Right cardiac atrium (tissue), 5 donors: Measurements from ENCODE around the gene PAQR7. TPM values are rescaled to one million over a fixed set of nuclear protein-coding genes. Genes with fewer than 3 reads are reported as not detected.

Source experiments
- ATAC-seq, 2 donors: fragments of 200-7000 bp; cut with Tn5 transposase; one replicate each; pipeline versions ENCODE4 v1.8.0 to v1.9.1; 2020; ENCODE audit warnings: moderate library complexity in 2 of 2, mild to moderate bottlenecking in 1 of 2
- DNase-seq, 3 donors: peaks; one replicate each; pipeline ENCODE4 v3.0.0-alpha.2; 2020
- H3K27ac ChIP-seq: one replicate; pipeline ENCODE4 v1.5.1; 2013; ENCODE audit warnings: mild to moderate bottlenecking, low read length, control low read depth, moderate library complexity
- H3K27me3 ChIP-seq: one replicate; pipeline ENCODE4 v1.6.1; 2013; ENCODE audit not compliant: control insufficient read depth, insufficient read depth
- H3K4me1 ChIP-seq: one replicate; pipeline ENCODE4 v1.6.1; 2013; ENCODE audit warnings: low read length; ENCODE audit not compliant: control insufficient read depth, insufficient read depth
- H3K4me3 ChIP-seq: one replicate; pipeline ENCODE4 v1.5.1; 2013; ENCODE audit warnings: low read length, control low read depth
- H3K9me3 ChIP-seq: one replicate; pipeline ENCODE4 v1.6.1; 2013; ENCODE audit warnings: low read length; ENCODE audit not compliant: control insufficient read depth
- WGBS: extraction: QIAGEN DNeasy Blood & Tissue Kit; methylation state at CpG from one replicate; pipeline ENCODE4 v1.1.7; 2013; 5-methylcytosine and 5-hydroxymethylcytosine counted together
- intact Hi-C, 4 donors: fragments of 100-400 bp; cut with DNase I; formaldehyde crosslinking; loops; one replicate each; pipeline versions ENCODE4 v1.11.0 to v1.14.0; 2022 to 2023
- long read RNA-seq, 4 donors: library from polyadenylated mRNA; unstranded; transcript quantifications; one replicate each; pipeline ENCODE4 v2.0.0, GENCODE V29; 2020 to 2021
- polyA plus RNA-seq: library from polyadenylated mRNA; stranded (reverse); fragments of 200-250 nt; gene quantifications from one replicate; pipeline ENCODE4 v1.2.3, GENCODE V29; 2013
- total RNA-seq, 4 donors: library from RNA; stranded (reverse); fragmentation: NEBNext Ultra II Directional; extraction: Animal tissue kit (Norgen Biotek cat#: 25700); gene quantifications; one replicate each; pipeline ENCODE4 v1.2.1, GENCODE V29; 2021
- donor health status: healthy with polysubstance abuse.
- donor health status: DM: no; HTN: yes; CAD: no.
- donor health status: DM: no; HTN: no; CAD: no.
- donor health status: DM: no; HTN: yes; CAD: no; lungs with severe emphysema.
- donor health status: DM: yes; HTN: yes; CAD: no.

Gene PAQR7, protein sequence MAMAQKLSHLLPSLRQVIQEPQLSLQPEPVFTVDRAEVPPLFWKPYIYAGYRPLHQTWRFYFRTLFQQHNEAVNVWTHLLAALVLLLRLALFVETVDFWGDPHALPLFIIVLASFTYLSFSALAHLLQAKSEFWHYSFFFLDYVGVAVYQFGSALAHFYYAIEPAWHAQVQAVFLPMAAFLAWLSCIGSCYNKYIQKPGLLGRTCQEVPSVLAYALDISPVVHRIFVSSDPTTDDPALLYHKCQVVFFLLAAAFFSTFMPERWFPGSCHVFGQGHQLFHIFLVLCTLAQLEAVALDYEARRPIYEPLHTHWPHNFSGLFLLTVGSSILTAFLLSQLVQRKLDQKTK
- 1 to 10 TPM; 2.5 to 3.1 (median 2.9) TPM for total RNA-seq
- 1.5 TPM for polyA plus RNA-seq
- long read RNA-seq, donor 1, partial matches to known transcripts, result 0 of 3 reads
- long read RNA-seq, donor 1, other reads (novel, unspliced or antisense), result 3 of 3 reads
- long read RNA-seq, donor 2, partial matches to known transcripts, result 0 of 1 reads
- long read RNA-seq, donor 2, other reads (novel, unspliced or antisense), result 1 of 1 reads
- long read RNA-seq, donor 3, partial matches to known transcripts, result 0 of 1 reads
- long read RNA-seq, donor 3, other reads (novel, unspliced or antisense), result 1 of 1 reads
- long read RNA-seq, donor 4, result 0 reads

GRCh38 chr1:25875154-25875855, at the start of gene PAQR7:
Gene PAQR7, minus strand, starts transcription at chr1:25875708. Its CDS starts 11,869 bp downstream, at chr1:25863839.
- WGBS, result under 1% methylated on average over 75 of the region's 75 CpGs
- peak within 1 kb of the TSS; percentile 61 for H3K4me3 ChIP-seq
- peak; percentile 79 to 93 (median 92) for DNase-seq
- H3K9me3 ChIP-seq, result no peaks in the 10 kb centered on the region
- peak; percentile 89 to 91 for ATAC-seq
- peak within 1 kb of the TSS; percentile 8 for H3K27ac ChIP-seq
- peaks cover 4% of the 10 kb centered on the region for H3K4me1 ChIP-seq
- intact Hi-C loops, result no loop called here
- H3K27me3 ChIP-seq, result no peaks in the 10 kb centered on the region

DNA sequence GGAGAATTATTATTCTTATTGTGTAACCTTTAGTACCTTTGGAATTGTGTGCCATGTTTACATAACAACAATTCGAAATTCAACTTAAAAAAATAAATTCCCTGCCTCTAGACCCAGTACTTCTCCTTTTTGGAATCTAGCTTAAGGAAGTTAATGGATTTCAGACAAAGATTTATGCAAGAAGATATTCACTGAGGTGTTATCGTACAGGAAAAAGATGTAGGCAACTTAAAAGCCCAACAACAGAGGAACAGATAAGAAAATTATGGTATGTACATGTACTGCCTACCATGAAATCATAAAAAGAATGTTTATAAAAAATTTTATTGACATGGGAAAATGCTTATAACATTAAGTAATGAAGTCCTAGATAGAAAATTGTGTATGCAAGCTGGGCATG, 48.9 kb upstream of the PAQR7 start:
- Histone ChIP-seq H3K4me1 (peaks cover 4% of the 10 kb centered on the region), H3K9me3 (no peaks in the 10 kb centered on the region), H3K27ac (no peak overlapping the region), H3K27me3 (no peaks in the 10 kb centered on the region), H3K4me3 (no peak overlapping the region)
- 85% methylated on average over 2 of the region's 2 CpGs for WGBS
- ATAC-seq (no peak), DNase-seq (no peak)
- intact Hi-C loops, result no loop called here

GRCh38 chr1:25922971-25923552, 47.6 kb upstream of the PAQR7 start:
- ATAC-seq (peak; percentile 60 to 80), DNase-seq (peak; percentile 44 to 70 (median 59))
- H3K27ac ChIP-seq, result peak overlapping the region; percentile 26
- peaks cover 4% of the 10 kb centered on the region for H3K4me1 ChIP-seq
- H3K4me3 ChIP-seq, result peak overlapping the region; percentile 60
- 1% methylated on average over 32 of the region's 32 CpGs for WGBS
- no peaks in the 10 kb centered on the region for H3K27me3 ChIP-seq
- no peaks in the 10 kb centered on the region for H3K9me3 ChIP-seq
- intact Hi-C loops, result no loop called here

- peak; percentile 65 to 76 for ATAC-seq
- Histone ChIP-seq H3K27me3 (no peaks in the 10 kb centered on the region), H3K27ac (no peak overlapping the region), H3K9me3 (no peaks in the 10 kb centered on the region), H3K4me1 (peaks cover 4% of the 10 kb centered on the region), H3K4me3 (peak overlapping the region; percentile 60)
- DNase-seq, result peak; percentile 27 to 81 (median 77)
- intact Hi-C loops, result no loop called here
- WGBS, result 8% methylated on average over 49 of the region's 49 CpGs
These were observed 46.8 kb upstream of the PAQR7 start for GRCh38 chr1:25922056-25922970.

- ATAC-seq (no peak), DNase-seq (no peak)
- Histone ChIP-seq H3K9me3 (no peaks in the 10 kb centered on the region), H3K4me3 (no peak overlapping the region), H3K27ac (no peak overlapping the region), H3K4me1 (no peaks in the 10 kb centered on the region), H3K27me3 (no peaks in the 10 kb centered on the region)
- intact Hi-C loops, result no loop called here
- 89% methylated on average over 11 of the region's 11 CpGs for WGBS
These were observed 43.1 kb upstream of the PAQR7 start for GRCh38 chr1:25918615-25919014.

DNA sequence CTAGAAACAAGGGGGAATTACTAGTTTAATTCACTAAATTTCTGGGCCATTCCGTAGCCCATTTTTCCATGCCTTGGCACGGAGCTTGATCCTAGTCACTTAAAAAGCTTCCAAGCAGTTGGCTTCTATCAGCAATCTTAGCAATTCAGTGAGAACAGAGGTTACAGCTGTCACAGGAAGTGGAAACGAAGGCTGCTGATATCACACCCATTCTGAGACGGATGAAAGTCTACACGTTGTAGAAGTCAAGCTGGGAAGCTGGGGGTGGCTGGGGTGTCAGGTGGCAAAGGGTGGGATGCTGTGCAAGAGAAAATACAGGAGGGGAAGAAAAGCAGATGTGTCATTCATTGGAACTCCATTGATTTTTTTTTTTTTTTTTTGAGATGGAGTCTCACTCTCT, 42.5 kb upstream of the PAQR7 start:
- WGBS, result 26% methylated on average over 5 of the region's 5 CpGs
- Histone ChIP-seq H3K4me3 (no peak overlapping the region), H3K27me3 (no peaks in the 10 kb centered on the region), H3K9me3 (no peaks in the 10 kb centered on the region), H3K27ac (no peak overlapping the region), H3K4me1 (no peaks in the 10 kb centered on the region)
- no peak for DNase-seq
- ATAC-seq, result peak; percentile 39 to 67
- intact Hi-C loops, result no loop called here

GRCh38 chr1:25916460-25916859, 41.0 kb upstream of the PAQR7 start:
- no peak for DNase-seq
- WGBS, result 96% methylated on average over 2 of the region's 2 CpGs
- Histone ChIP-seq H3K4me1 (no peaks in the 10 kb centered on the region), H3K9me3 (no peaks in the 10 kb centered on the region), H3K27ac (no peak overlapping the region), H3K4me3 (no peak overlapping the region), H3K27me3 (no peaks in the 10 kb centered on the region)
- intact Hi-C loops, result no loop called here
- no peak for ATAC-seq

GRCh38 chr1:25914074-25914995, 38.8 kb upstream of the PAQR7 start:
- ATAC-seq (no peak), DNase-seq (no peak)
- H3K27me3 ChIP-seq, result no peaks in the 10 kb centered on the region
- intact Hi-C loops, result no loop called here
- no peak overlapping the region for H3K4me3 ChIP-seq
- H3K4me1 ChIP-seq, result no peaks in the 10 kb centered on the region
- no peak overlapping the region for H3K27ac ChIP-seq
- H3K9me3 ChIP-seq, result no peaks in the 10 kb centered on the region
- WGBS, result 90% methylated on average over 3 of the region's 3 CpGs

- Histone ChIP-seq H3K4me1 (no peaks in the 10 kb centered on the region), H3K27ac (no peak overlapping the region), H3K27me3 (no peaks in the 10 kb centered on the region), H3K9me3 (no peaks in the 10 kb centered on the region), H3K4me3 (no peak overlapping the region)
- DNase-seq, result no peak
- intact Hi-C loops, result no loop called here
- ATAC-seq, result no peak
These were observed 37.7 kb upstream of the PAQR7 start for GRCh38 chr1:25913206-25913605.
